ENCODE results near the gene AFF2. TPM values are rescaled to one million over a fixed set of nuclear protein-coding genes. Genes with fewer than 3 reads are reported as not detected.
"Not testable (repeated sequence)": the region's sequence is repeated elsewhere in the genome, so short reads cannot be mapped to it uniquely, and the experiment has no call there.

The AFF2 gene
- total RNA-seq, 1 donor from 2014 or later = 0.27 TPM

GRCh38 chrX:148662014-148662413 is 161.6 kb downstream of the AFF2 start:
- H3K36me3 ChIP-seq = no peaks in the 10 kb centered on the region
- H3K27me3 ChIP-seq (ENCODE audit: low read depth) = no peaks in the 10 kb centered on the region
- DNase-seq = no peak
- intact Hi-C loops (cut with micrococcal nuclease) = no loop called here
- no peak overlapping the region for H3K27ac ChIP-seq (replicated peaks)
- TF ChIP-seq CTCF (IDR thresholded peaks at IDR 0.05; ENCODE audit: borderline replicate concordance) = no peak
- H3K4me1 ChIP-seq = no peaks in the 10 kb centered on the region
- H3K9me3 ChIP-seq (replicated peaks) = no peaks in the 10 kb centered on the region
- no peak overlapping the region for H3K4me3 ChIP-seq

- DNase-seq = no peak
- peaks cover 8% of the 10 kb centered on the region for H3K9me3 ChIP-seq (replicated peaks)
- H3K36me3 ChIP-seq = no peaks in the 10 kb centered on the region
- H3K4me1 ChIP-seq = no peaks in the 10 kb centered on the region
- no peak overlapping the region for H3K4me3 ChIP-seq
- intact Hi-C loops (cut with micrococcal nuclease) = no loop called here
- H3K27ac ChIP-seq (replicated peaks) = no peak overlapping the region
- H3K27me3 ChIP-seq (ENCODE audit: low read depth) = no peaks in the 10 kb centered on the region
- no peak for TF ChIP-seq CTCF (IDR thresholded peaks at IDR 0.05; ENCODE audit: borderline replicate concordance)
Measured at GRCh38 chrX:148664171-148664570, 163.8 kb downstream of the AFF2 start.

- intact Hi-C loops (cut with micrococcal nuclease) = no loop called here
- Histone ChIP-seq H3K36me3 (no peaks in the 10 kb centered on the region), H3K4me3 (no peak overlapping the region), H3K27ac (replicated peaks) (no peak overlapping the region), H3K27me3 (ENCODE audit: low read depth) (no peaks in the 10 kb centered on the region), H3K4me1 (no peaks in the 10 kb centered on the region), H3K9me3 (replicated peaks) (peaks cover 16% of the 10 kb centered on the region)
- TF ChIP-seq CTCF (IDR thresholded peaks at IDR 0.05; ENCODE audit: borderline replicate concordance) = no peak
- no peak for DNase-seq
Measured at GRCh38 chrX:148664995-148665394, 164.6 kb downstream of the AFF2 start.

- H3K36me3 ChIP-seq; H3K27me3 ChIP-seq (ENCODE audit: low read depth); intact Hi-C loops (cut with micrococcal nuclease); H3K27ac ChIP-seq (replicated peaks); H3K4me3 ChIP-seq; H3K4me1 ChIP-seq; DNase-seq: not testable (repeated sequence)
- peaks cover 18% of the 10 kb centered on the region for H3K9me3 ChIP-seq (replicated peaks)
Measured at GRCh38 chrX:148669175-148669574, 168.8 kb downstream of the AFF2 start.

- no peaks in the 10 kb centered on the region for H3K36me3 ChIP-seq
- intact Hi-C loops (cut with micrococcal nuclease) = no loop called here
- TF ChIP-seq CTCF (IDR thresholded peaks at IDR 0.05; ENCODE audit: borderline replicate concordance) = no peak
- H3K4me1 ChIP-seq = no peaks in the 10 kb centered on the region
- DNase-seq = no peak
- peaks cover 18% of the 10 kb centered on the region for H3K9me3 ChIP-seq (replicated peaks)
- no peak overlapping the region for H3K27ac ChIP-seq (replicated peaks)
- H3K4me3 ChIP-seq = no peak overlapping the region
- H3K27me3 ChIP-seq (ENCODE audit: low read depth) = no peaks in the 10 kb centered on the region
Measured at GRCh38 chrX:148670277-148670676, 169.9 kb downstream of the AFF2 start.

- H3K9me3 ChIP-seq (replicated peaks) = peaks cover 18% of the 10 kb centered on the region
- intact Hi-C loops (cut with micrococcal nuclease) = no loop called here
- no peaks in the 10 kb centered on the region for H3K4me1 ChIP-seq
- no peaks in the 10 kb centered on the region for H3K36me3 ChIP-seq
- no peak overlapping the region for H3K4me3 ChIP-seq
- TF ChIP-seq CTCF (IDR thresholded peaks at IDR 0.05; ENCODE audit: borderline replicate concordance) = no peak
- DNase-seq = no peak
- H3K27ac ChIP-seq (replicated peaks) = no peak overlapping the region
- no peaks in the 10 kb centered on the region for H3K27me3 ChIP-seq (ENCODE audit: low read depth)
Measured at GRCh38 chrX:148672517-148672916, 172.1 kb downstream of the AFF2 start.

All from left ventricle myocardium inferior (tissue), 1 donor.